Eye (tissue), 1 donor: ENCODE results near the gene RIPPLY3.

Experiments
- DNase-seq: peaks from one replicate; pipeline ENCODE4 v3.0.0-alpha.2; 2015

The RIPPLY3 gene

GRCh38 chr21:37064841-37065240 is 58.3 kb downstream of the RIPPLY3 start:
- no peak for DNase-seq

- no peak for DNase-seq
Measured at GRCh38 chr21:37065561-37066177, 59.2 kb downstream of the RIPPLY3 start.
